ENCODE measurements around the gene OAF.

- TF ChIP-seq CTCF (IDR thresholded peaks at IDR 0.05), result no peak
- no peak for TF ChIP-seq POLR2AphosphoS5 (IDR thresholded peaks at IDR 0.05)
- TF ChIP-seq EP300 (IDR thresholded peaks at IDR 0.05), result no peak
- TF ChIP-seq POLR2A (IDR thresholded peaks at IDR 0.05), result no peak
Measured at GRCh38 chr11:120261321-120261720, 50.5 kb downstream of the OAF start.
